IMR-90 (cell line): Measurements from ENCODE around the gene GBA3. TPM values are rescaled to one million over a fixed set of nuclear protein-coding genes. Genes with fewer than 3 reads are reported as not detected.

Source experiments
- ATAC-seq: fragments of 200-7000 bp; cut with Tn5 transposase; 2 replicates; pipeline ENCODE4 v1.9.1; 2020; ENCODE audit warnings: low read depth, mild to moderate bottlenecking, moderate library complexity
- BruUV-seq: library from RNA; stranded (reverse); fragments of 400-500 nt; replicated peaks from 2 replicates; lab custom pipeline; 2021; lab: Mats Ljungman, UMichigan
- CTCF ChIA-PET: fragments of 300-600 bp; formaldehyde crosslinking; extraction: SDS; loops from one replicate; lab custom pipeline; 2021; ENCODE audit warnings: antibody characterized with exemption; lab: Yijun Ruan, JAX
- POLR2A ChIA-PET: fragments of 300-600 bp; sonication (Branson Sonifier 250); formaldehyde crosslinking; loops from one replicate; lab custom pipeline; 2022; ENCODE audit warnings: antibody characterized with exemption; ENCODE audit not compliant: unreplicated experiment; lab: Charles Lee
- DNase-seq: peaks from one replicate; pipeline ENCODE4 v3.0.0; 2013
- H2AFZ ChIP-seq: replicated peaks from 2 replicates; pipeline ENCODE3; 2013; ENCODE audit warnings: low read length, mild to moderate bottlenecking; ENCODE audit not compliant: poor library complexity
- H2AK5ac ChIP-seq: 2 replicates; pipeline ENCODE4 v1.6.1; 2013; ENCODE audit warnings: low read depth, low read length, inconsistent platforms
- H2AK9ac ChIP-seq: replicated peaks from 2 replicates; pipeline ENCODE3; 2013; ENCODE audit warnings: mild to moderate bottlenecking, low read depth, low read length, moderate library complexity; ENCODE audit not compliant: poor library complexity
- H2BK120ac ChIP-seq: 2 replicates; pipeline ENCODE4 v1.6.1; 2013; ENCODE audit warnings: low read depth, low read length, inconsistent platforms
- H2BK15ac ChIP-seq: 3 replicates; pipeline ENCODE4 v1.6.1; 2013; ENCODE audit warnings: low read depth, low read length, inconsistent platforms
- H2BK20ac ChIP-seq: 2 replicates; pipeline ENCODE4 v1.6.1; 2013; ENCODE audit warnings: low read depth, mild to moderate bottlenecking, inconsistent platforms, low read length, moderate library complexity
- H2BK5ac ChIP-seq: 2 replicates; pipeline ENCODE4 v1.6.1; 2013; ENCODE audit warnings: mild to moderate bottlenecking, low read depth, low read length, inconsistent platforms; ENCODE audit not compliant: poor library complexity, severe bottlenecking
- H3K14ac ChIP-seq: replicated peaks from 2 replicates; pipeline ENCODE4 v1.6.1; 2013; ENCODE audit warnings: low read depth, low read length, inconsistent platforms
- H3K18ac ChIP-seq: 2 replicates; pipeline ENCODE4 v1.6.1; 2013; ENCODE audit warnings: low read depth, low read length, control low read depth
- H3K23ac ChIP-seq: 2 replicates; pipeline ENCODE4 v1.6.1; 2013; ENCODE audit warnings: low read depth, low read length, inconsistent platforms
- H3K27ac ChIP-seq: 2 replicates; pipeline ENCODE4 v1.5.1; 2013; ENCODE audit warnings: mild to moderate bottlenecking, control low read depth, low read length; ENCODE audit not compliant: insufficient read depth
- H3K27me3 ChIP-seq: 2 replicates; pipeline ENCODE4 v1.6.1; 2013; ENCODE audit warnings: low read length; ENCODE audit not compliant: control insufficient read depth, insufficient read depth
- H3K36me3 ChIP-seq: 2 replicates; pipeline ENCODE4 v1.6.1; 2013; ENCODE audit warnings: low read length, mixed read lengths; ENCODE audit not compliant: control insufficient read depth, insufficient read depth
- H3K4ac ChIP-seq: 2 replicates; pipeline ENCODE4 v1.6.1; 2013; ENCODE audit warnings: low read depth, low read length, inconsistent platforms
- H3K4me1 ChIP-seq: 2 replicates; pipeline ENCODE4 v1.6.1; 2013; ENCODE audit warnings: low read length, mixed read lengths; ENCODE audit not compliant: control insufficient read depth, insufficient read depth
- H3K4me2 ChIP-seq: 2 replicates; pipeline ENCODE4 v1.6.1; 2013; ENCODE audit warnings: low read depth, mild to moderate bottlenecking, control low read depth, low read length, moderate library complexity
- H3K4me3 ChIP-seq: 2 replicates; pipeline ENCODE4 v1.5.1; 2013; ENCODE audit warnings: low read depth, mild to moderate bottlenecking, control low read depth, low read length, moderate library complexity; ENCODE audit not compliant: insufficient read depth
- H3K56ac ChIP-seq: 2 replicates; pipeline ENCODE4 v1.6.1; 2013; ENCODE audit warnings: low read length, inconsistent platforms; ENCODE audit not compliant: insufficient read depth; ENCODE audit errors: extremely low read depth
- H3K79me1 ChIP-seq, 2 experiments: 2 replicates each; pipeline ENCODE4 v1.6.1; 2013; ENCODE audit warnings: low read length in 2 of 2, inconsistent platforms in 1 of 2, low read depth in 1 of 2
- H3K9ac ChIP-seq: 2 replicates; pipeline ENCODE4 v1.6.1; 2013; ENCODE audit warnings: low read depth, low read length, control low read depth
- H3K9me1 ChIP-seq: 2 replicates; pipeline ENCODE4 v1.6.1; 2013; ENCODE audit warnings: low read length, inconsistent platforms; ENCODE audit not compliant: insufficient read depth
- H3K9me3 ChIP-seq: 2 replicates; pipeline ENCODE4 v1.6.1; 2013; ENCODE audit warnings: low read length; ENCODE audit not compliant: control insufficient read depth, insufficient read depth
- H4K20me1 ChIP-seq: 2 replicates; pipeline ENCODE4 v1.6.1; 2013; ENCODE audit warnings: low read length, inconsistent platforms; ENCODE audit not compliant: insufficient read depth
- H4K5ac ChIP-seq: 2 replicates; pipeline ENCODE4 v1.6.1; 2013; ENCODE audit warnings: mild to moderate bottlenecking, low read depth, low read length, control low read depth
- H4K8ac ChIP-seq, 2 experiments: 2 replicates each; pipeline ENCODE4 v1.6.1; 2013; ENCODE audit warnings: low read depth in 2 of 2, low read length in 2 of 2, control low read depth in 1 of 2, inconsistent platforms in 1 of 2
- H4K91ac ChIP-seq: 2 replicates; pipeline ENCODE4 v1.6.1; 2013; ENCODE audit warnings: low read depth, low read length, inconsistent platforms; ENCODE audit not compliant: insufficient read depth
- BHLHE40 ChIP-seq: fragments of 150-350 bp; IDR thresholded peaks from 2 replicates; pipeline ENCODE4 v1.6.1; 2016; ENCODE audit warnings: mild to moderate bottlenecking, low read depth, low read length
- CEBPB ChIP-seq: IDR thresholded peaks from 2 replicates; pipeline ENCODE4 v1.6.1; 2012; ENCODE audit warnings: low read depth, low read length, improper control_type of control experiment
- CHD1 ChIP-seq: IDR thresholded peaks from 2 replicates; pipeline ENCODE4 v1.6.1; 2012; ENCODE audit warnings: low read depth, low read length, improper control_type of control experiment
- CTCF ChIP-seq: conservative IDR thresholded peaks from 2 replicates; pipeline ENCODE4 v1.5.1; 2012; ENCODE audit warnings: mild to moderate bottlenecking, low read depth, low read length, improper control_type of control experiment
- FOS ChIP-seq: fragments of 150-350 bp; IDR thresholded peaks from 2 replicates; pipeline ENCODE4 v1.6.1; 2016; ENCODE audit warnings: low read depth, low read length
- MAFK ChIP-seq: IDR thresholded peaks from 2 replicates; pipeline ENCODE4 v1.6.1; 2012; ENCODE audit warnings: low read depth, low read length, improper control_type of control experiment
- MAZ ChIP-seq: IDR thresholded peaks from 2 replicates; pipeline ENCODE4 v1.6.1; 2012; ENCODE audit warnings: low read depth, mild to moderate bottlenecking, low read length, improper control_type of control experiment, moderate library complexity, borderline replicate concordance
- MXI1 ChIP-seq: IDR thresholded peaks from 2 replicates; pipeline ENCODE4 v1.6.1; 2012; ENCODE audit warnings: low read depth, mild to moderate bottlenecking, low read length, moderate library complexity, borderline replicate concordance
- NFE2L2 ChIP-seq: fragments of 150-350 bp; IDR thresholded peaks from 2 replicates; pipeline ENCODE4 v1.6.1; 2016; ENCODE audit warnings: low read depth, mild to moderate bottlenecking, low read length
- POLR2A ChIP-seq: IDR thresholded peaks from 2 replicates; pipeline ENCODE4 v1.6.1; 2012; ENCODE audit warnings: mild to moderate bottlenecking, low read depth, low read length
- RAD21 ChIP-seq: IDR thresholded peaks from 2 replicates; pipeline ENCODE4 v1.6.1; 2012; ENCODE audit warnings: low read length, improper control_type of control experiment
- RCOR1 ChIP-seq: IDR thresholded peaks from 2 replicates; pipeline ENCODE4 v1.6.1; 2012; ENCODE audit warnings: mild to moderate bottlenecking, low read length, improper control_type of control experiment; ENCODE audit not compliant: insufficient replicate concordance
- RFX5 ChIP-seq: IDR thresholded peaks from 2 replicates; pipeline ENCODE4 v1.8.0; 2012; ENCODE audit warnings: low read depth, mild to moderate bottlenecking, low read length, moderate library complexity
- SMC3 ChIP-seq: fragments of 150-350 bp; IDR thresholded peaks from 2 replicates; pipeline ENCODE4 v1.6.1; 2016; ENCODE audit warnings: low read depth, mild to moderate bottlenecking, antibody characterized with exemption, low read length, moderate library complexity
- WGBS, 2 experiments: methylation state at CpG; one replicate each; pipeline versions ENCODE4 v1.1.5 to v1.1.7; 2013; ENCODE audit warnings: missing lambda C conversion rate in 2 of 2; ENCODE audit not compliant: insufficient read length in 1 of 2; ENCODE audit errors: extremely low coverage in 2 of 2; 5-methylcytosine and 5-hydroxymethylcytosine counted together
- dilution Hi-C: fragments of 300-500 bp; cut with HindIII; formaldehyde crosslinking; loops from one replicate; pipeline ENCODE4 v1.14.3; 2018; ENCODE audit warnings: low sequenced_read_pairs; ENCODE audit not compliant: unreplicated experiment
- in situ Hi-C: fragments of 300-500 bp; cut with MboI; formaldehyde crosslinking; loops from 3 replicates; pipeline ENCODE4 v1.14.3; 2019; ENCODE audit warnings: low sequenced_read_pairs, inconsistent platforms, mixed read lengths
- intact Hi-C: fragments of 100-400 bp; cut with micrococcal nuclease; formaldehyde crosslinking; loops from 2 replicates; pipeline ENCODE4 v1.10.0; 2022
- polyA plus RNA-seq, 3 experiments: library from polyadenylated mRNA; depleted of rRNA; stranded (reverse); fragments of >200 nt; gene quantifications; 2 replicates each; pipeline ENCODE4 v1.2.3, GENCODE V29; 2012; ENCODE audit warnings: low replicate concordance in 1 of 3
- total RNA-seq: library from RNA; depleted of rRNA; stranded (reverse); fragments of >200 nt; gene quantifications from 2 replicates; pipeline ENCODE4 v1.2.3, GENCODE V29; 2012
- TF ChIP-seq, protein P1 (sequence below): fragments of 150-350 bp; IDR thresholded peaks from 2 replicates; pipeline ENCODE4 v1.6.1; 2017; ENCODE audit warnings: mild to moderate bottlenecking, antibody characterized with exemption, low read length, low read depth
- TF ChIP-seq, protein P2 (sequence below): fragments of 150-350 bp; IDR thresholded peaks from 2 replicates; pipeline ENCODE4 v1.6.1; 2016; ENCODE audit warnings: low read depth, mild to moderate bottlenecking, low read length, moderate library complexity, borderline replicate concordance

GBA3 gene
- total and polyA plus RNA-seq, 2 of the 4 experiments (the other 2 are of a cell fraction) = not detected

- no peak overlapping the region for H2BK15ac ChIP-seq
- TF ChIP-seq MAZ (no peak), SMC3 (no peak), RCOR1 (no peak), RAD21 (no peak), CHD1 (no peak), CTCF (no peak), MAFK (no peak), RFX5 (no peak), POLR2A (no peak), NFE2L2 (no peak), MXI1 (no peak), CEBPB (no peak), BHLHE40 (no peak), FOS (no peak)
- TF ChIP-seq, protein P1, sequence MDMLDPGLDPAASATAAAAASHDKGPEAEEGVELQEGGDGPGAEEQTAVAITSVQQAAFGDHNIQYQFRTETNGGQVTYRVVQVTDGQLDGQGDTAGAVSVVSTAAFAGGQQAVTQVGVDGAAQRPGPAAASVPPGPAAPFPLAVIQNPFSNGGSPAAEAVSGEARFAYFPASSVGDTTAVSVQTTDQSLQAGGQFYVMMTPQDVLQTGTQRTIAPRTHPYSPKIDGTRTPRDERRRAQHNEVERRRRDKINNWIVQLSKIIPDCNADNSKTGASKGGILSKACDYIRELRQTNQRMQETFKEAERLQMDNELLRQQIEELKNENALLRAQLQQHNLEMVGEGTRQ = no peak
- TF ChIP-seq, protein P2, sequence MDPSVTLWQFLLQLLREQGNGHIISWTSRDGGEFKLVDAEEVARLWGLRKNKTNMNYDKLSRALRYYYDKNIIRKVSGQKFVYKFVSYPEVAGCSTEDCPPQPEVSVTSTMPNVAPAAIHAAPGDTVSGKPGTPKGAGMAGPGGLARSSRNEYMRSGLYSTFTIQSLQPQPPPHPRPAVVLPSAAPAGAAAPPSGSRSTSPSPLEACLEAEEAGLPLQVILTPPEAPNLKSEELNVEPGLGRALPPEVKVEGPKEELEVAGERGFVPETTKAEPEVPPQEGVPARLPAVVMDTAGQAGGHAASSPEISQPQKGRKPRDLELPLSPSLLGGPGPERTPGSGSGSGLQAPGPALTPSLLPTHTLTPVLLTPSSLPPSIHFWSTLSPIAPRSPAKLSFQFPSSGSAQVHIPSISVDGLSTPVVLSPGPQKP = no peak
- H3K27ac ChIP-seq = no peak overlapping the region
- H2BK20ac ChIP-seq = no peak overlapping the region
- CTCF ChIA-PET = no interaction called here
- H2AFZ ChIP-seq = no peak overlapping the region
- H3K9ac ChIP-seq = no peak overlapping the region
- no peak overlapping the region for H4K91ac ChIP-seq
- no peak overlapping the region for H3K14ac ChIP-seq
- H3K4me1 ChIP-seq = no peaks in the 10 kb centered on the region
- H2AK9ac ChIP-seq = no peak overlapping the region
- no peak overlapping the region for H3K4me3 ChIP-seq
- no peaks in the 10 kb centered on the region for H3K9me1 ChIP-seq
- no peak overlapping the region for H2BK5ac ChIP-seq
- no peaks in the 10 kb centered on the region for H4K20me1 ChIP-seq
- BruUV-seq = no TSS peak
- no peak overlapping the region for H3K4me2 ChIP-seq
- POLR2A ChIA-PET = no interaction called here
- DNase-seq (no peak), ATAC-seq (no peak)
- no peak overlapping the region for H3K18ac ChIP-seq
- WGBS, 2 experiments = no CpG with 5 or more reads among the region's 2 CpGs
- no peak overlapping the region for H4K8ac ChIP-seq
- peaks cover 6% of the 10 kb centered on the region; the same call in 1 of the 2 replicates for H3K9me3 ChIP-seq
- no peak overlapping the region for H3K23ac ChIP-seq
- H3K56ac ChIP-seq = no peak overlapping the region
- H2BK120ac ChIP-seq = no peak overlapping the region
- no peak overlapping the region for H2AK5ac ChIP-seq
- in situ Hi-C loops (no loop called here), intact Hi-C loops (no loop called here), dilution Hi-C loops (no loop called here)
- H3K79me1 ChIP-seq = no peaks in the 10 kb centered on the region
- no peaks in the 10 kb centered on the region for H3K36me3 ChIP-seq
- no peaks in the 10 kb centered on the region for H3K27me3 ChIP-seq
- no peak overlapping the region for H3K4ac ChIP-seq
- no peak overlapping the region for H4K5ac ChIP-seq
These were observed 97.9 kb downstream of the GBA3 start for GRCh38 chr4:22790631-22791030.
